PC-3 (cell line): ENCODE measurements around the gene SPOP.

Experiments
- CTCF ChIP-seq: fragments of 300-600 bp; sonication (generic); conservative IDR thresholded peaks from 2 replicates; pipeline ENCODE4 v1.5.1; 2017; ENCODE audit warnings: antibody characterized with exemption, low read depth, mild to moderate bottlenecking, low read length
- EZH2 ChIP-seq: fragments of 300-600 bp; sonication (generic); IDR thresholded peaks from one replicate; pipeline ENCODE4 v1.6.1; 2017; ENCODE audit warnings: antibody characterized with exemption, mild to moderate bottlenecking, low read length; ENCODE audit not compliant: unreplicated experiment

DNA sequence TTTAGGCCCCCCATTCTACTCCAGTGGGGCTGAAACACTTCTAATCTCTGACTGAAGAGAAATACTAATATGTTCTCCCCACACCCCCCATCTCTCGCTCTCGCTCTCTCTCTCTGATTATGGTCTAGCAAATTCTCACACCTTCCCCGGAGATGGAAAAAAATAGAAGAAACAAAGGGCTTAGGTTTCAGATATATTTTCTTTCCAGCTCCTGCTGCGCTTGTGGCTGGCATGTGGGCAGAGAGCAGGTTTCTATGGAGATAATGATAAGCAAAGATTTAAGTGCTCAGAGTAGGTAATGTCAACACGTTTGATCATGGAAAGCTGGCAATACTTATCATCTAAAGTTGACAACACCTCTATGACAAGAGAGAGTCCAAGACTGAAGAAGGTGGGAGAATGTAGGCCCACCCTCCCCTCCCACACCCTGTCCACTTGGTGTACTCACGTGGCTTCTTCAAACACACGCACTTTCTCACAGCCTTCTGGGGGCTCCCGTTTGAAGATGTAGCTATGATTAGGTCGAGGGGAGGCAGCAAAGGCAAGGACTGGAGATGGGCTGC, 37.9 kb upstream of the SPOP start:
- no peak for TF ChIP-seq CTCF
- no peak for TF ChIP-seq EZH2
